ENCODE measurements around the gene TCAP. TPM values are rescaled to one million over a fixed set of nuclear protein-coding genes. Genes with fewer than 3 reads are reported as not detected.

The TCAP gene
- total RNA-seq, 1 donor from 2014 or later, result 1.0 TPM

DNA sequence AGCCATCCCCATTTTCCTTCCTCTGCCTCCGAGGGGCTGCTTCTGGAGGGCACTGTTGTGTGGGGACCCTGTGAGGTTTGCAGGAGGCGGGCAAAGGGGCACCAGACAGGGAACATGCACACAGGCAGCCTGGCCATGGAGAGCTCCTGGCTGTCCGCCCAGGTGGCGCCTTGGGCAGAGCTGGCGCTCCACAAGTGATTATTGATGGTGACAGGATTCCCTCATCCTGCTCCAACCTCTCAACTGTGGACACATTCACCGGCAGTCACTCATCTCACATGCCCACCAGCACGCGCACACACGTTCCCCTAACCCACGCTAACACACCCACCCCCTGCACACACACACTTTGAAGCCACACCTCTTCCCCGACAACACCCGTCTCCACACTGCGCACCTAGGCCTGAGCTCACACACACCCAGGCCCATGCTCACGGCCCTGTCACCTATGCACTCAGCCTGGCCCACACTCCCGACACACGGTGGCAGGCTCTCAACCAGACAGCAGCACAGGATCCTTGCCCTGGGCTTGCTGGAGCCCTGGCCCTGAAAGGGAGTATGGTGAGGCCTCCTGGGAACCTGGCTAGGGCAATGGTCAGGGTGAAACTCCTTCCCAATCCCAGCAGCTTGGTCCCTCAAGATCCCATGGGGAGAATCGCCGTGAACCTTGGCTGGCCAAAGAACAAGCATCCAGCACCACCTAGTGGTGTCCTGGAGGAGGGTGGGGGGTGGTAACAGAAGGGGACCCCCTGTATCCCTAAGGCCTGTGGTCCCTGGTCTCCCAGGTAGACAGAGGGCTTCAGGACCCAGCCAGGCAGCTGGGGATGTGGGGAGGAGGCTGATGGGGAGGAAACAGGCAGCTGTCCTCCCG, 6.7 kb downstream of the TCAP start:
- intact Hi-C loops (cut with micrococcal nuclease), result no loop called here

DNA sequence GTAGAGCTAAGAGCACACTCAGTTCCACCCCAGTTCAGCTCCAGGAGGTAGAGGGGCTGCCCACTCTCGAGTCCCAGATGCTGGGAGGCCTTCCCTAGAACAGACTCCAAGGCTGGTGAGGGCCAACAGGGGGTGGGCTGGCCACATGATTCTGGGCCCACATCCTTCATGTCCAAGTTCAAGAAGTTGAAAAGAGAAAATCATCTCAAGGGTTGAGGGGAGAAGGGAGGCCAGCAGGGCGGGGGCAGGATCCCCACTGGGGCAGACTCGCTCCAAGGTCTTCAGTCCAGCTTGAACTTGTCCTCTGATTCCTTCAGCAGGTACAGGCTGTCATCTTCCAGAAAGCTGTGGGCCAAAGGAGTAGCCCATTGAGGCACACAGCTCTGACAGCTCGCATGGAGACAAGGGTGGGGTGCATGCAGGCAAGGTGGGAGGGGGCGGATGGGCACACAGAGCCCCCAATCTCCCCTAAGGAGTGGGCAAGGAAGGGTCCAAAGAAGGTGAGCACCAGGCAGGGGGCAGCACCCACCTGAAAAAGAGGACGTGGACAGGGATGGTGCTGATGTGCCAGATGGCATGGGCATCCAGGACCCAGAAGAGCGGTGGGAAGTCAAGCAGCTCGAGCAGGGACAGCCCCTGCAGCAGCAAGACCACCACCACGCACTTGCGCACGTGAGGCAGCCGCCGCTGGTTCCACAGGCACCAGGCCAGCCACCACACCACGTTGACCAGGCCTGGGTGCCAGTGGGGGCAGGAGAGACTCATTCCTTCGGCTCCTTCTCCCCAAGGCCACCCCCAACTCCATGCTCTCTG, 7.6 kb downstream of the TCAP start:
- Mint-ChIP-seq H3K27ac (no peak overlapping the region), H3K4me3 (no peak overlapping the region), H3K9me3 (no peaks in the 10 kb centered on the region), H3K36me3 (ENCODE audit: low read depth) (peaks cover 6% of the 10 kb centered on the region), H3K27me3 (peaks cover 20% of the 10 kb centered on the region), H3K4me1 (peaks cover 28% of the 10 kb centered on the region)
- intact Hi-C loops (cut with micrococcal nuclease), result no loop called here
- no peak for DNase-seq

More for the DNA sequence above, 6.7 kb downstream of the TCAP start:
- no peak overlapping the region for H3K4me3 Mint-ChIP-seq
- no peak overlapping the region for H3K27ac Mint-ChIP-seq
- H3K9me3 Mint-ChIP-seq, result no peaks in the 10 kb centered on the region
- H3K27me3 Mint-ChIP-seq, result peaks cover 23% of the 10 kb centered on the region
- no peak for DNase-seq
- no peaks in the 10 kb centered on the region for H3K36me3 Mint-ChIP-seq (ENCODE audit: low read depth)
- peaks cover 22% of the 10 kb centered on the region for H3K4me1 Mint-ChIP-seq

DNA sequence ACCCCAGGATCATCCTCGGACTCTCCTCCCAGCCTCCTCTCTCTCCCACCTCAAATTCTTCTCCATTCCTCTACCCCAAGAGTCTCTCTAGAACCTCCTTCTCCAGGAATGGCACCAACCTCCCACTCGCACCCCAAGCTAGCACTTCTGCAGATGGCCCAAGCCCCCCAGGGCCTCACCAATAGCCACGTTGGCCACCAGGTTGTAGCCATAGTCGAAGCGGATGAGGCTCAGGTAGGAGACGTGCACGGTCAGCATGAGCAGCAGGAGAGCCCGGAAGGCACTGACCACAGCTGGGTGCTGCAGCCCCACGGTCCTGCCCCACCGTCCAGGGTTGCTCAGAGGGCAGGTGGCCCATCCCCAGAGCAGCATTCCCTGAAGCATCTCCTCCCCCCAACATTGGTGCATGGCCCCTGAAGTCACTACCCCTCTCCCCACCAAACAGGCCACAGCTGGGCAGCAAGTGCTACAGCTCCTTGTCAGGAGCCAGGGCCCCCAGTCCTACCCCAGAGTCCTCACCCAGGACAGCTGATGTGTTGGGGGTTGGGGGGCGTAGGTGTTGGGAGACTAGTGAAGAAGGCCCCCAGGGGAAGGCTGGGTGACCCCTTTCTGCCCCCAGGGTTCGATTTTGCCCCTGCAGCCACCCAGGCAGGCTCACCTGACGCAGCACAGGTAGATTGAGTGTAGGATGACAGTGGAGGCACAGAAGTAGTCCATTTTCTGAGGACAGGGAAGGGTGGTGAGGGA, 8.4 kb downstream of the TCAP start:
- H3K36me3 Mint-ChIP-seq (ENCODE audit: low read depth), result peaks cover 6% of the 10 kb centered on the region
- peaks cover 33% of the 10 kb centered on the region for H3K4me1 Mint-ChIP-seq
- no peak overlapping the region for H3K4me3 Mint-ChIP-seq
- peaks cover 15% of the 10 kb centered on the region for H3K27me3 Mint-ChIP-seq
- H3K27ac Mint-ChIP-seq, result no peak overlapping the region
- intact Hi-C loops (cut with micrococcal nuclease), result no loop called here
- DNase-seq, result no peak
- H3K9me3 Mint-ChIP-seq, result no peaks in the 10 kb centered on the region

DNA sequence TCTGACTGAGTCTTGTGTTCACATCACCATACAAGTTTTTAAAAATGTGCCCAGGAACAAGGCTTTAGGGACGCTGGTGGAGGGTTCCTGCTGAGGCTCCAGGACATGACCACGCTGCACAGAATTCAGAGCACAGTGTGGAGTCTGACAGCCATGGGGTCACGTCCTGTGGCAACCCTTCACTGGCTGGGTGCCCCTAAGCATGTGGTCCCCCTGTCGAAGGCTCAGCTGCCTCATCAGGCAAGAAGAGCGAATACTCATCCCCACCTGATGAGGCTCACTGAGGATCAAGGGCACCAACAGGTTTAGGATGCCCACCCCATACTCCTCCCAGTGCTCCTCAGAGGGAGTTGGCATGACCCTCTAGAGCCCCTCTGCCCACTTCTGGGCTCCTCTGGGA, 9.0 kb downstream of the TCAP start:
- intact Hi-C loops (cut with micrococcal nuclease), result no loop called here
- Mint-ChIP-seq H3K4me1 (peaks cover 37% of the 10 kb centered on the region), H3K4me3 (no peak overlapping the region), H3K27ac (no peak overlapping the region), H3K36me3 (ENCODE audit: low read depth) (peaks cover 7% of the 10 kb centered on the region), H3K27me3 (peaks cover 11% of the 10 kb centered on the region), H3K9me3 (no peaks in the 10 kb centered on the region)
- DNase-seq, result no peak

DNA sequence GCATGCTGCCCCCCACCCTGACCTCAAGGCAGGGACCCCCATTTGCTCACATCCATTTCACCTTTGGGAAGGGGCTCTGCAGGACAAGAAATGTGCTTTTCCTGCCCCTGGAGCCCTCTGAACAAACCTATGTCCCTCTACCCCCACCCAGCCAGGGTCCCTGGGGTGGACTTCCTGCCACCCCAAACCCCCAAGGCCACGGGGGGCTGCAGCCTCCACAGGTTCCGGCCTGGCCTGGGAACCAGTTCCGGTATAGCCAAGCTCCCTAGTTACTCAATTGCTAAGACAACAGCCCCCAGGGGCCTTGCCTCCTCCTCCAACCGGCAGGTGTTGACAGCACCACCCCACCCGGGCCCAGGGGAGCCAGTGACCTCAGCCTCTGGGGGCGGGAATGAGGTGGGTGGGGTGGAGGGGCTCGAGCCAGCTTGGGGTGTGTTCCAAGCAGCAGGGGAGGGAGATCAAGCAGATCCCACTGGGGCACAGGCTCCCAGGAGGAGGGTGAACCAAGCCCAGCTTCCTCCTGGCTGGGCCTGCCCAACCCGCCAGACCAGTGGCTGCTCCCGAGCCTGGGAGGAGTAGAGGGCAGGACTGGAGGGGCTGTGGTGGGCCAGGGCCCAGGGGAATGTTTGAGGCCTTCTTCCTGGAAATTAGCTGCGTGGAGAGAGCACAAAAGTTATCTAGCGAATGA, 9.7 kb downstream of the TCAP start:
- no peak overlapping the region for H3K4me3 Mint-ChIP-seq
- peaks cover 7% of the 10 kb centered on the region for H3K27me3 Mint-ChIP-seq
- peaks cover 12% of the 10 kb centered on the region for H3K36me3 Mint-ChIP-seq (ENCODE audit: low read depth)
- H3K27ac Mint-ChIP-seq, result no peak overlapping the region
- H3K4me1 Mint-ChIP-seq, result peaks cover 44% of the 10 kb centered on the region
- no peaks in the 10 kb centered on the region for H3K9me3 Mint-ChIP-seq
- intact Hi-C loops (cut with micrococcal nuclease), result no loop called here
- DNase-seq, result no peak

DNA sequence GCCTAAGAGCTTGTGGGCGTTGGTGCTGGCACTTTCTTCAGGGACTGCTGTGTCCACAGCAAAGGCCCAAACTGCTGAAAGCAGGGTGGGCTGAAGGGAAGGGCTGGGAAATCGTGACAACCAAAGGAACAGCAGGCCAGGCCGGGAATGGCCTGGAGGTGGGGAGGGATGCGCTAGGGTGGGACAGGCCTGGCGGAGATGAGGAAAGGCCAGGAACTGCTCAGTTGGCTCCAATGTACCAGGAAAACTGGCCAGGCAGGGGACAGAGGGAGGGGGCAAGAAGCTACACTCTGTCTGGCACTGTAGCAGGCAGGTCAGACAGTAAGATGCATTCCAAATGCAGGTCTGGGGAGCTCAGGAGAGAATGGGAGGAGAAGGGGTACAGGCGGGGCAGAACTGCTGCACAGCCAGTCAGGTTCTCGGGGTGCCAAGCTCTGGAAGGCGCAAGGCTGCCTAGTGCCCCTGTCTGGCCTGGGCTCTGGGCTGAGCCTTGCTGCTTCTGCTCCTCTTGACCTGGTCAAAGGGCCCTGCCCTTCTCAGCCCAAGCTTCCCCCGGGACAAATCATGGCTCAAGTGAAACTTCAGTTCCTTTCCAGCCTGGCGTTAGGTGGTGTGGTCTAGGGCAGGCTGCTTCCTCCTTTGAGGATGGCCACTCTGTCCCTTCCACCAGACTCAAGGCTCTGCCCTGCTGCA, 10.4 kb downstream of the TCAP start:
- intact Hi-C loops (cut with micrococcal nuclease), result no loop called here
- peaks cover 16% of the 10 kb centered on the region for H3K36me3 Mint-ChIP-seq (ENCODE audit: low read depth)
- H3K4me3 Mint-ChIP-seq, result peak overlapping the region; percentile 56
- H3K27me3 Mint-ChIP-seq, result peaks cover 5% of the 10 kb centered on the region
- peak overlapping the region; percentile 83 for H3K27ac Mint-ChIP-seq
- H3K9me3 Mint-ChIP-seq, result no peaks in the 10 kb centered on the region
- H3K4me1 Mint-ChIP-seq, result peaks cover 48% of the 10 kb centered on the region
- DNase-seq, result no peak

DNA sequence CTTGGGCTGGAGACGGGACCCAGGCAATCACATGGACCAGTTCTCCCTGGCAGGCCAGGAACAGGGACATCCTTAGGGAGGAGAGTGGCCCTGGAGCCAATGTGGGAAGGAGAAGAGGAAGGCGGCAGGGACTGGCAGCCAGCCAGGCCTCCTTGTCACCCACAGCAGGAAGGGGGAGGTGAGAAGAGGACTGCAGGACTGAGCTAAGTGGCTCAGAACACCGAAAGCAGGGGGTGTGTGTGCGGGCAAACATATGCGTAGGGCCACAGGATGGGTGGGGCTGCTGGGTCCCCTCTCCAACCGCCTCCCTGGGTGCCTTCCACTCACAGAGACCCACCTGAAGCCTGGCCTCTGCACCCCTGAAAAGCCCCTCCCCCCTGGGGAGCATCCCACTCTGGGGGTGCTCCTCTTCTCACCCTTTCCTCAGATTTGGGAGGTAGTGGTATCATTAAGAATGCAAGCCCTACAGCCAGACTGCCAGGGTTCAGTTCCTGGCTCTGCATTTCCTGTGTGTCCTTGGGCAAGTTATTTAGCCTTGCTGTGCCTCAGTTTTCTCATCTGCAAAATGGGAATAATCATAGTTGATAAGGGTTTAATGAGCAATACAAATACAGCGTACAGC, 11.2 kb downstream of the TCAP start:
- Mint-ChIP-seq H3K36me3 (ENCODE audit: low read depth) (peaks cover 19% of the 10 kb centered on the region), H3K4me3 (peak overlapping the region; percentile 56), H3K4me1 (peaks cover 52% of the 10 kb centered on the region), H3K9me3 (no peaks in the 10 kb centered on the region), H3K27ac (peak overlapping the region; percentile 83), H3K27me3 (peaks cover 3% of the 10 kb centered on the region)
- peak; percentile 83 for DNase-seq
- intact Hi-C loops (cut with micrococcal nuclease), result no loop called here

DNA sequence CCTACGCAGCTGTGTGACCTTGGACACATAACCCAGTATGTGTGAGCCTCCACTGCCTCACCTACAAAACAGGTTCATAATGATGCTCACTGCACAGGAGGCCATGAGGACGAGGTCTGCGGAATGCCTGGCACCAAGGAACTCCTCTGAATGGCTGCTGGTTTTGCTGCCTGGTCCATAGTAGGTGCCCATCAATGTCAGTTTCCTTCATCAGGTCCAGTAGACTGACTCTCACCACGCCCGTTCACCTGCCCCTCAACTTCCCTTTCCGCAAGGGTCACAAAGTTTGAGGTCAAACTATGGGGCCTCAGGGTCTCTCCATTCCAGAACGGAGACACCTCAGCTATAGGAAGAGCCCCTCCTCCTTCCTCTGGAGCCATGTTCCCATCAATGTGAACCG, 11.9 kb downstream of the TCAP start:
- DNase-seq, result no peak
- Mint-ChIP-seq H3K9me3 (no peaks in the 10 kb centered on the region), H3K27me3 (no peaks in the 10 kb centered on the region), H3K4me1 (peaks cover 48% of the 10 kb centered on the region), H3K27ac (no peak overlapping the region), H3K4me3 (no peak overlapping the region), H3K36me3 (ENCODE audit: low read depth) (peaks cover 19% of the 10 kb centered on the region)
- intact Hi-C loops (cut with micrococcal nuclease), result no loop called here

DNA sequence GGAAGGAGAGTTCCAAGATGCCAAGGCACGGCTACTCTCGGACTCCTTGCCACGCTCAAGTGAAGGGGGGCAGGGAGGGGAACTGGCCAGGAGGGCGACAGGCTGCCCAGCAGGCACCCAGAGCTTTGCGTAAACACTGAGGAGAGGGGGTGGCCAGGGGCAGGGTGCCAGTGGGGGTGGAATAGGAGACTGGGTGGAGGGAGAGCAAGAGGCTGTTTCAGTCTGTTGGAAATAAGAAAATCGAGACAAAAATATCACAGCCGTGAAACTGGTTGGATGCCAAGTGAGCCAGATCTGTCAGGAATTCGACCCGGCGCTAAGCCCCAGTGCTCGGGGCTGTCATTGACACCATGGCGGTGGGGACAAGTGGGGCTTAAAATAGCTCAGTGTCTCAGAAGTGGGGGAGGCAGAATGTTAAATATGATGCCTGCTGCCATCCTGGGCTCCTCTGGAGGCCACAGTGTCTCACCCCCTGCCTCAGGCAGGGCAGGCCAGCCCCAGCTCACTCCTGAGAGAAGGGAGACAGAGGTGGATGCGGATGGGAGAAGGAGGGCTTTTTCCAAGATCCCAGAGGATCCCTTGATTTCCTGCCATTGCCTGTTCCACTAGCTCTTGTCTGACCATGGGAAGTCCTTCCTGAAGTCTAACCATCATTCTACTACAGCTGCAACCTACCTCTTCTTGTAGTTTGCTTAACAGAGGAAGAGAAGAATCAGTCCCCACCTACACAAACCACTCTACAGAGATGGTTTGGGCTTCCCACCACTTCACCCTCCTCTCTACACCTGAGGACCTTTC, 12.6 kb downstream of the TCAP start:
- intact Hi-C loops (cut with micrococcal nuclease), result no loop called here

DNA sequence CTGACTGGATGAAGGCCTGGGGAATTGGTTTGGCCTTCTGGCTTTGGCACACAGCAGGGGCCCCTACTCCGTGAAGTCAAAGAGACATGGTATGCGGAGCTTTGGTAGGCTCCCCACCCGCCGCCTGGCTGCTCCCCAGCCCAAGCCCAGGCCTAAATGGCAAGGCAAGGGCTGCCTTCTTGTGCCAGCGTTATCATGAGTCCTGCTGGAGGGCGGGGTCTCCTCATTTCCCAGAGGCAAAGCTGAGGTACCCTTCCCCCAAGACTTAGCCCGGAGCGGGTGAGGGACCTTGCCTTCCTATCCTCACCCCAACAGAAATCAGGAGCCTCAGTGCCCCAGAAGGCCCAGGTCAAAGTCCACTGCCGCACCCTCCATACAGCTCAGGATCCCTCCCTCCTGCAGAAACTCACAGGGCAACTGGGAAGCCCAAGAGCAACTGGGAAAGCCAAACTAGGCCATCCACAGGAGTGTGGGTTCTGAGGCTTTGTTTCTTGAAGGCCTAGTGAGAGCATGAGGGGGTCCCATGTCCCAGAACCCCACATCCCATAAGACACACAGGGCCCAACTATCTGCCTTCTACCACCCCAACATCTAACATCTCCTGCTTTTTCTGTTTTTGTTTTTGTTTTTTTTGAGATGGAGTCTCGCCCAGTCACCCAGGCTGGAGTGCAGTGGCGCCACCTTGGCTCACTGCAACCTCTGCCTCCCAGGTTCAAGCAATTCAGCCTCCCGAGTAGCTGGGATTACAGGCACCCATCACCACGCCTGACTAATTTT, 13.4 kb downstream of the TCAP start:
- peak overlapping the region; percentile 13 for H3K27ac Mint-ChIP-seq
- H3K36me3 Mint-ChIP-seq (ENCODE audit: low read depth), result peaks cover 25% of the 10 kb centered on the region
- intact Hi-C loops (cut with micrococcal nuclease), result no loop called here
- H3K27me3 Mint-ChIP-seq, result no peaks in the 10 kb centered on the region
- H3K4me3 Mint-ChIP-seq, result no peak overlapping the region
- H3K9me3 Mint-ChIP-seq, result no peaks in the 10 kb centered on the region
- DNase-seq, result no peak
- peaks cover 48% of the 10 kb centered on the region for H3K4me1 Mint-ChIP-seq

More for the DNA sequence above, 12.6 kb downstream of the TCAP start:
- Mint-ChIP-seq H3K9me3 (no peaks in the 10 kb centered on the region), H3K27ac (peak overlapping the region; percentile 20), H3K4me3 (no peak overlapping the region), H3K36me3 (ENCODE audit: low read depth) (peaks cover 19% of the 10 kb centered on the region), H3K4me1 (peaks cover 48% of the 10 kb centered on the region), H3K27me3 (no peaks in the 10 kb centered on the region)
- no peak for DNase-seq

DNA sequence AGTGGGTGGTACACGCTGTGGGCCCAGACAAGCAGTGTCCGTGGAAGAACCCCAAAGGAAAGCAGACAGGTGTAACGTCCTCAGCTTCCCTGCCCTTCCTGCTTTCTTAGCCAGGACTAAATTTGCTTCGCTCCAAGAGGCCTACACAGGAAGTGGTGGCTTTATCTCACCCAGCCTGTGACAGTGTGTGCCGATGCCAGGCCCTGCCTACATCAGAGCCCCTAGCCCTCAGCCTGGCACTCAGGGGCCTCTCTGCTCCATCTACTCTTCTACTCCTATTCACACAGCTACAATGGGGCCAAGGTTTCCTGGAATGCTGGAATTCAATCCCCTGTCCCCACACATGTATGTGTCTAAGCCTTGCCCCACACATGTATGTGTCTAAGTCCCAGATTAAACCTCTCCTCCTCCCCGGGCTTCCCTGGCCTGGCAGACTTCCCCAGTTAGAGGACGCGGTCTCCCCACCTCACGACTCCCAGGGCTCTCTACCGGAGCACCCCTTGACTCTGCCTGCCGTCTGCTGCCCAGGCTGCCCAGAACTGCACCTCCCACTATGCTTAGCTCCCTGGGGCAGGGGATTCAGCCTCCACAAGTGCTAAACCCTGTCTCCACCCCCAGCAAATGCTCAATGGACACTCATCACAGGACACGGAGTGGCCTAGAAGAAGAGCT, 14.5 kb downstream of the TCAP start:
- H3K4me3 Mint-ChIP-seq, result peak overlapping the region; percentile 56

More for the DNA sequence above, 14.5 kb downstream of the TCAP start:
- Mint-ChIP-seq H3K9me3 (no peaks in the 10 kb centered on the region), H3K4me1 (peaks cover 48% of the 10 kb centered on the region), H3K27ac (peak overlapping the region; percentile 89), H3K27me3 (no peaks in the 10 kb centered on the region), H3K36me3 (ENCODE audit: low read depth) (peaks cover 28% of the 10 kb centered on the region)
- peak; percentile 76 for DNase-seq
- intact Hi-C loops (cut with micrococcal nuclease), result loop anchor here (10.0 kb wide), 1 partner anchor 245 kb away; the partner anchor contains the start of genes LRRC3C and ORMDL3
